ENCODE measurements around the gene NME5.

NME5 gene

GRCh38 chr5:138179277-138179857 lies 40.1 kb upstream of the NME5 start:
- no peak for TF ChIP-seq CTCF (IDR thresholded peaks at IDR 0.05; ENCODE audit: insufficient read depth, low read length, missing control alignments)
- peak overlapping the region; percentile 84 for H3K4me3 ChIP-seq (ENCODE audit: low read depth, low read length)
- CTCF ChIA-PET = interaction anchor here (0.6 to 3.5 kb wide), 17 partner anchors 8 to 324 kb away, joined by 3 to 23 read pairs (median 6); no protein-coding TSS in a partner anchor
- DNase-seq (ENCODE audit: low read depth, low spot score) = no peak
- POLR2A ChIA-PET = interaction anchor here (0.7 to 1.0 kb wide), 2 partner anchors 23 to 158 kb away, joined by 4 to 5 read pairs; partner anchors contain the start of gene FAM53C

- TF ChIP-seq CTCF (IDR thresholded peaks at IDR 0.05; ENCODE audit: insufficient read depth, low read length, missing control alignments) = no peak
- peak; percentile 67 for DNase-seq (ENCODE audit: low read depth, low spot score)
- H3K4me3 ChIP-seq (ENCODE audit: low read depth, low read length) = peak within 1 kb of the TSS; percentile 84
- POLR2A ChIA-PET = interaction anchor here (0.7 to 1.0 kb wide), 2 partner anchors 23 to 159 kb away, joined by 4 to 5 read pairs; partner anchors contain the start of gene FAM53C
- CTCF ChIA-PET = interaction anchor here (0.9 to 3.5 kb wide), 11 partner anchors 17 to 325 kb away, joined by 4 to 23 read pairs (median 6); no protein-coding TSS in a partner anchor
These were observed 39.5 kb upstream of the NME5 start, which contains the start of the genes BRD8 and KIF20A for GRCh38 chr5:138178516-138179276. TSS of gene BRD8 (minus strand) at chr5:138178630. CDS start at chr5:138178614, 16 bp downstream. TSS of gene KIF20A (plus strand) at chr5:138179112. CDS start at chr5:138179681, 569 bp downstream.

- H3K4me3 ChIP-seq (ENCODE audit: low read depth, low read length) = peak overlapping the region; percentile 84
- no peak for TF ChIP-seq CTCF (IDR thresholded peaks at IDR 0.05; ENCODE audit: insufficient read depth, low read length, missing control alignments)
- ChIA-PET CTCF (interaction anchor here (0.8 to 3.5 kb wide), 8 partner anchors 26 to 233 kb away, joined by 3 to 23 read pairs (median 4); no protein-coding TSS in a partner anchor), POLR2A (no interaction called here)
- DNase-seq (ENCODE audit: low read depth, low spot score) = no peak
These were observed 38.8 kb upstream of the NME5 start for GRCh38 chr5:138177941-138178515.

GRCh38 chr5:138170299-138170698 lies 31.1 kb upstream of the NME5 start:
- no peak for TF ChIP-seq CTCF (IDR thresholded peaks at IDR 0.05; ENCODE audit: insufficient read depth, low read length, missing control alignments)
- ChIA-PET CTCF (interaction anchor here (1.4 to 2.2 kb wide), 2 partner anchors 10 to 134 kb away, joined by 4 to 6 read pairs; no protein-coding TSS in a partner anchor), POLR2A (no interaction called here)
- no peak overlapping the region for H3K4me3 ChIP-seq (ENCODE audit: low read depth, low read length)
- no peak for DNase-seq (ENCODE audit: low read depth, low spot score)

- no peak for TF ChIP-seq CTCF (IDR thresholded peaks at IDR 0.05; ENCODE audit: insufficient read depth, low read length, missing control alignments)
- CTCF ChIA-PET = interaction anchor here (1.4 kb wide), 1 partner anchor 133 kb away, joined by 4 read pairs; no protein-coding TSS in a partner anchor
- POLR2A ChIA-PET = no interaction called here
- DNase-seq (ENCODE audit: low read depth, low spot score) = no peak
- no peak overlapping the region for H3K4me3 ChIP-seq (ENCODE audit: low read depth, low read length)
These were observed 29.9 kb upstream of the NME5 start for GRCh38 chr5:138169124-138169523.

All from AG04449 (cell line).